GM10847 (cell line): Measurements from ENCODE around the gene DPH5.

Experiments used
- POLR2A ChIP-seq: IDR thresholded peaks from 2 replicates; pipeline ENCODE4 v1.6.1; 2011; ENCODE audit not compliant: insufficient read length; ENCODE audit errors: extremely low read depth

DPH5 gene

GRCh38 chr1:100953960-100954730 lies 71.4 kb downstream of the DPH5 start:
- TF ChIP-seq POLR2A: no peak

DNA sequence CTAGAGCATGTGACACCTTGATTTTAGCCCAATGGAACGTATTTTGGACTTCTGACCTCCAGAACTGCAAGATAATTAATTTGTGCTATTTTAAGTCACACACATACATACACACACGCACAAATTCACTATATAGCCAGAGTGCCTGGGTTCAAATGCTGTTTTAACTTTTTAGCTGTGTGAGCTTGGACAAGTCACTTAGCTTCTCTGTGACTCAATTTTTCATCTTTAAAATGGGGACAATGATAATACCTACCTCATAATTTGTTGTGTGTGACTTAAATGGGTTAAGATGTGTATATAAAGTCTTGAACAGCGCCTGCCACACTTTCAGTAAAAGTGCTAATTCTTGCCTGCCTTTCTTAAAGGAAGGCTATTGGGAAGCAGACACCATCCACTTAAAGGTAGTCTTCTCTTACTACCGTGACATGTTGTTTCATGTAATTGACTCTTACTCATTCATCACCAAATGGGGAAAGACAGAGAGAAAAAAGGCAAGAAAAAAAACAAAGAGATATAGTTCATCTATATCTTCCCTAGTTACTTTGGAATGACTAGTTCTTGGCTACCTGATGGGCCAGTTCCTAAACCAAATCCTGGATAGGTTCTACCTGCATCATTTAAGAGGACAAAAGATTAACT lies 73.4 kb downstream of the DPH5 start:
- no peak for TF ChIP-seq POLR2A

GRCh38 chr1:100950781-100951180 lies 74.8 kb downstream of the DPH5 start:
- no peak for TF ChIP-seq POLR2A

DNA sequence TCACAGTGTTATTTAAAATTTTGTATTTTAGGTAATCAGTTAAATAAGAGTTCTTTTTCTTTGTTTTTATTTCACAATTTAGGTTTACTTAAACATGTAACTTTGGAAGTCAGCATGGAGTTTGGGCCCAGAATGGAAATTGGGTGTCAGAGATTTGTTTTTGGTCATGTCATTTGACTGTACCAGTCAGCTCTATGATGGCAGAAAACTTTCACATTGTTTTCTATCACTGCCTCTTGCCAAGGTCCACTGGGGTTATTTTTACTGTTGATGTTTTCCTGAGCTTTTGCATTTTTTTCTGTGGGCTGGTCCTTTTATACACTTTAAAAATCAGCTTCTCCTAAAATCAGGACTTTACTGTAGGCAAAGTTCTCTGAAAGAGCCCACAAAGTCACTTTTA lies 75.2 kb downstream of the DPH5 start:
- TF ChIP-seq POLR2A: no peak

DNA sequence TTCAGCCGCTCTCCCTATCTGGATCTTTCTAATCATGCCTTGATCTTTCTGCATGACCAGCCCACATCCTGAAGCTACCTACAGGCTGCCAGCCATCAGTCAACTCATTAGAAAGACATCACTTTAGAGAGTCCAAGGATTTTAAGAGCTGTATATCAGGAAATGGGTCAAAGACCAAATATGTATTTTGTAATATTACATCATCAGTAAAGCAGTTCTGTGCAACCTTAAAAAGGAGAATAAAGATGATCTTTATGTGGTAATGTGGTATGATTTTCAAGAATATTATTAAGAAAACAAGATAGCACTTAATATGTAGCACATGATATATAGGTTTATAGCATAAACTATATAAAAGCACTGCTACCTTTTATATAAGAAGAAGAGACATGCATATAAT lies 82.1 kb downstream of the DPH5 start:
- no peak for TF ChIP-seq POLR2A

GRCh38 chr1:100942304-100943046 lies 83.1 kb downstream of the DPH5 start:
- TF ChIP-seq POLR2A: no peak

GRCh38 chr1:100941580-100942216 lies 83.9 kb downstream of the DPH5 start:
- TF ChIP-seq POLR2A: no peak

GRCh38 chr1:100941098-100941527 lies 84.5 kb downstream of the DPH5 start:
- no peak for TF ChIP-seq POLR2A
